GM21526 (cell line): Measurements from ENCODE around the gene TLR9.

Experiments
- ATAC-seq: cut with Tn5 transposase; IDR thresholded peaks from one replicate; pipeline ENCODE4 v1.9.1; 2021; ENCODE audit warnings: moderate library complexity; ENCODE audit not compliant: unreplicated experiment, low FRiP score

Gene TLR9

DNA sequence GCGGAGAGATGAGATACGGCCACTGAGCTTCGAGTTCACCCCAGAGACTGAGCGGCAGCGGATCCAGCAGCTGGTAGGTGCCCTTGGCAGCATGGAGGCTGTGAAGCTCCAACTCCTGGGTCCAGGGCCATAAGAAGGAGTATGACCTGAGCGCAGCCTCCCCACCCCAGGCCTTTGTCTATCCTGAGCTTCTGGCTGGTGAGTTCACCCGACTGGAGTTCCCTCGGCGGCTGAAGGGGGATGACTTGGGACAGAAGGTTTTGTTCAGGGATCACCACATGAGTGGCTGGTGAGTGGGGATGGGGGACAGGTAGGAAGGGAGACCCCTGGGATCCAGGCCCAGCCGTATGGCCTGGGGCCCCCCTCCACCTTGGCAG is 22.7 kb upstream of the TLR9 start:
- no peak for ATAC-seq

DNA sequence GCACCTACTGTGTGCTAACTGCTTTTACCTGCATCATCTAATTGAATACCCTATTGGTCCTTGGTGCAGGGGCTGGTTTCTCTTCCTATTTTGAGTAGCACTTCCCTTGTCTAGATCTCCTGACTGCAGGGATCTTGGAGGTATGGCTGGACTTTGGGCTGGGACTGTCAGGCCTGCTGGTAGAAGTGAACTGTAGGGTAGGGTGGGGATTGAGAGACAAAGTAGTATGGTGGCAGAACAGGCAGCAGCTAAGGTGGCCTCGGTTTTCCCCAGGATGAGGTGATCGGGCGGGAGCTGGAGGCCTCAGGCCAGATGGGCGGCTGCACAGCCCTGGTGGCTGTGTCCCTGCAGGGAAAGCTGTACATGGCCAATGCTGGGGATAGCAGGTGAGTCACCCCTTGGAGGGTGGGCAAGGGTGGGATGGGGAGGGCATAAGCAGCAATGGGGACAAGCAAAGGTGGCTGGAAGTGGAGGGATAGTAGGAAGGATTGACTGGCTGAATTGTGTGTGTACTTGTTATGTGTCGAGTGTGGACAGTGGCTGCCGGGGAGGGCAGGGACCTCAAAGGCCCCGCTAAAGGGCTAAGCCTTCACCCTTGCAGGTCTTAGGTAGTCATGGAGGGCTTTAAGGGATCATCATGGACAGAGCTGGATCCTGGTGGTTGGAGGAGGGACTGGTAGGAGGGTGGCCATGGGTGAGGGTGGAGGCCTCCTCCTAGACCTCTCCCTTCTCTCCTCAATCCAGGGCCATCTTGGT is 22.1 kb upstream of the TLR9 start:
- ATAC-seq, result no peak

DNA sequence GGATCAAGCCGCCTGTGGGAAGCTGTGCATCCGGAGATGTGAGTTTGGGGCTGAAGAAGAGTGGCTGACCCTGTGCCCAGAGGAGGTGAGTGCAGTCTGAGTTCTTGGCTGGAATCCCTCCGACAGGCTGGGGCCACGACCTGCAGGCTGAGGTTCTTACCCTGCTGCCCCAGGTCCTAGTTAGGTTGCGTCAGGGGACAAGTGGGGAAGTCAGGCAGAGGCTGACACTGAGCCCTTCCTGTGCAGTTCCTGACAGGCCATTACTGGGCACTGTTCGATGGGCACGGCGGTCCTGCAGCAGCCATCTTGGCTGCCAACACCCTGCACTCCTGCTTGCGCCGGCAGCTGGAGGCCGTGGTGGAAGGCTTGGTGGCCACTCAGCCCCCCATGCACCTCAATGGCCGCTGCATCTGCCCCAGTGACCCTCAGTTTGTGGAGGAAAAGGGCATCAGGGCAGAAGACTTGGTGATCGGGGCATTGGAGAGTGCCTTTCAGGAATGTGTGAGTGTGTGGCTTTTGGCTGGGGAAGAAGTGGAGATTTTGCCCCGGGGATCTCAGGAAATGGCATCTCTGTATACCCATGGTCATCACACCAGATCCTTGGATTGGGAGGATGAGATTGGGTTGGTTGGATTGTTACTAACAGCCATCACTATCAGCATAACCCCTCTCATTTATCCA is 21.4 kb upstream of the TLR9 start:
- ATAC-seq, result no peak

DNA sequence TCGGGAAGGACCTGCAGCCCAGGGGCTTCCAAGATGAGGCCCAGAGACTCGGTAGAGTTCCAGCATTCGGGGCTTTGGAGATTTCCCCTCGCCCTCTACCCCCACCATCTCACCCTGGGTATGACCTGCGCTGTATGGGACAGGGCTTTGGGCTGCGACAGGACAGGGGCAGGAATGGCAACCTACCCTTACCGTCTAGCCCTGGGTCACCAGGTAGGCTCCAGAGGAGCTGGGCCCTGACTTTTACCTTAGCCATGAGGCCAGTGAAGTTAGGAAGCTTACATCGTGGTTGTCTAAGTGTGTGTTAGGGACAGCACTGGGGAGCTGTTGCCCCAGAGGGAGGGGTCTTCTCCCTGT is 20.8 kb upstream of the TLR9 start:
- ATAC-seq, result no peak

DNA sequence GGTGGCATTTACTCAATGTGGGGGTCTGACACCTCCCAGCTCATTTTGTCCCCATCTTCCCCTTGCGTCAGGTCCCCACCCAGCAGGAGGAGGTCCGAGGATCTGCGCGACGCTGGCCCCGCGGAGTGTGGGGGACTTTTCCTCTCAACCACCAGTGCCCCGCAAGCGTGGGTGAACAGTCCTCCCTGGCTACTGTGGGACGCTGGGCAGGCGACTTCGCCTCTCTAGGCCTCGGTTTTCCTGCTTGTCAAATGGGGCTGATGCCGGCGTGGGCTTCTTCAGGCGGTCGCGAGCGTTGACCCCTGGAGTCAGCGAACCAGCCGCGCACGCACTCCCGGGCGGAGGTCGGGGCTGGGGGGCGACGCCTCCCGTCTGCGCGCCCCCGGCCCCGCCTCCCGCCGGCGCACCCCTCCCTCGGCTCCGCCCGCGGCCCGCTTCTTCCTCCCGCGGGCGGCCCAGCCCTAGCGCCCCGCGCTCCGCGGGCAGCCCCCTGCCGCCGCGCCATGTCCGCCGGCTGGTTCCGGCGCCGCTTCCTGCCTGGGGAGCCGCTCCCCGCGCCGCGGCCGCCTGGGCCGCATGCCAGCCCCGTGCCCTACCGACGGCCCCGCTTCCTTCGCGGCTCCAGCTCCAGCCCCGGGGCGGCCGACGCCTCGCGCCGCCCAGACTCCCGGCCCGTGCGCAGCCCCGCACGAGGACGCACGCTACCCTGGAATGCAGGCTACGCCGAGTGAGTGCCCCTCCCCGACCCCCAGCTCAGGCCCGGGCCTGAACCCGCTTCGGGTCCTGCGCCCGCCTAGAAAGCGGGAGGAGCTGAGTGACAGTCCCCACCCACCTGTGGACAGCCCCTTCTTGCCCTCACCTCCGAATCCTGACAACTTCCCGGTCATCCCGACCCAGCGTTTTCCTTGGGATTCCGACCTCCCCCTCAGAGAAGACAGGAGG is 20.1 kb upstream of the TLR9 start, which contains the start of gene PPM1M:
TSS of gene PPM1M (plus strand) at position 438 of the 942 bp plus-strand sequence. CDS start at position 504, 66 bp downstream.
- ATAC-seq, result no peak

DNA sequence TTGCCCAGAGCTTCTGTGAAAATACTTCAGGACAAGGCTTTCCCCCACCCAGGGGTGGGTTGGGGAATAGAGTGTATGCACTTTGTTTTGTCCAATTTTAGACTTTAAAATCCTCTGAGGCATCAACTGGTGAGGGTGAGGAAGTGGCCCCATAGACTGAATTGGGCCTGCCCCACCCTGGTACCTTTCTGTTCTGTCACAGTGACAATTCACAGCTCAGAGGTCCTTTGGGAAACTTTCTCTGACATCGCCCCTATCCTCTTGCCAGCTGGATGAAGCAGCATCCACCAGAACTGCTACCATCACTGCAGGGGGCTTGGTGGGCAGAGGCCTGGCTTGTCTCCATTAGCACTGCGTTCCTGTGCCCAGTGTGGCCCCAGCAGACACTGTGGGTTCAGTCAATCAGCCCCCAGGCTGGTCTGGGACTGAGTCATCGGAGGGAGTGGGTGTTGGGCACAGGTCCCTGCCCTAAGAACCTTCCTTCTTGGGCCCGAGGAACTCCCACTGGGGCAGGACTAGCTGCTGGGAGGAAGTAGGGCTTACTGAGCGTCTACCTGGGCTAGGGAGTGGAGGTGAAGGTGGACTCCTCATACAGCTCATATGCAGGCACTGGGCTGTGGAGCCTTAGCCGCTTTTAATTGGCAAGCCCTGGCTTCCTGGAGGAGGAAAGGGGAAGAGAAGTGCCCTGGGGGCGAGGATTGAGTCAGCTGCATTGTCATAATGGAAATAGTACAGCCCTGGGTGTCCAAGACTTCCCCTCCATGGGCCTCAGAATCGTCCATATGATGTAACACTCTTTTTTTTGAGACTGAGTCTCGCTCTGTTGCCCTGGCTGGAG is 18.6 kb upstream of the TLR9 start:
- no peak for ATAC-seq

DNA sequence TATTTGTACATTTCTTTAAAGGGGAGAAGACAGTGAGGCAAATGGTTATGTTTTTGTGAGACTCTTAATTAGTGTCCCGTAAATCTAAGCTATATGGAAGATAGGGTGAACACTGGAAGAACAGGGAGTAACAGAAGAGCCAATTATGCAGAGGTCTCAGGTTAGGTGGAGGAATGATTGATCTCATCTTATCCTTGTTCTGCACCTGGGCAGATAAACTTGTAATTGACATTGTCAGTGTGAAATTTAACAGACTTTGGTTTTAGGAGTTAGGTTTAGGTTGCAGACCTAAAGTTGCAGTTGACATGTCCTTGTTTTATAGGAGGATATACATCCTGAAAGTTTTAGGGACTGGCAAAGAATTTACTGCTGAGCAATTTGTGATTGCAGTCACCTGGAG is 16.6 kb upstream of the TLR9 start:
- no peak for ATAC-seq

DNA sequence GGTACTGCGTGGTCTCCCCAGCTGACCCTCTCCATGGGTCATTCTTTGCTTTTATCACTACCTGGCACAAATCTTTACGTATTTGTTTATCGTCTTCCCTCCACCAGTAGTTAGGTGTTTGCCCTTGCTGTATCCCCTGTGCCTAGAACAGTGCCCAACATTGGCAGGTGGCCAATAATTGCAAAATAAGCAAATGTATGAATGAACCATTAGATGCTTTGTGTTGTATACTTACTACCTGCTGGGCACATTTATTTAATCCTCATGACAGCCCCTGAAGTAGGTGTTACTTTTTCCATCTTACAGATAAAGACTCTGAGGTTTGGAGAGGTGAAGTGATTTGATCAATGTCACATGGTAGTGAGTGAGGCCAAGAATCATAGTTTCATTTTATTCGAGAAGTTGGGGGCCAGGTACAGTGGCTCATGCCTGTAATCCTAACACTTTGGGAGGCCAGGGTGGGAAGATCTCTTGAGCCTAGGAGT is 15.5 kb upstream of the TLR9 start:
- ATAC-seq, result no peak

DNA sequence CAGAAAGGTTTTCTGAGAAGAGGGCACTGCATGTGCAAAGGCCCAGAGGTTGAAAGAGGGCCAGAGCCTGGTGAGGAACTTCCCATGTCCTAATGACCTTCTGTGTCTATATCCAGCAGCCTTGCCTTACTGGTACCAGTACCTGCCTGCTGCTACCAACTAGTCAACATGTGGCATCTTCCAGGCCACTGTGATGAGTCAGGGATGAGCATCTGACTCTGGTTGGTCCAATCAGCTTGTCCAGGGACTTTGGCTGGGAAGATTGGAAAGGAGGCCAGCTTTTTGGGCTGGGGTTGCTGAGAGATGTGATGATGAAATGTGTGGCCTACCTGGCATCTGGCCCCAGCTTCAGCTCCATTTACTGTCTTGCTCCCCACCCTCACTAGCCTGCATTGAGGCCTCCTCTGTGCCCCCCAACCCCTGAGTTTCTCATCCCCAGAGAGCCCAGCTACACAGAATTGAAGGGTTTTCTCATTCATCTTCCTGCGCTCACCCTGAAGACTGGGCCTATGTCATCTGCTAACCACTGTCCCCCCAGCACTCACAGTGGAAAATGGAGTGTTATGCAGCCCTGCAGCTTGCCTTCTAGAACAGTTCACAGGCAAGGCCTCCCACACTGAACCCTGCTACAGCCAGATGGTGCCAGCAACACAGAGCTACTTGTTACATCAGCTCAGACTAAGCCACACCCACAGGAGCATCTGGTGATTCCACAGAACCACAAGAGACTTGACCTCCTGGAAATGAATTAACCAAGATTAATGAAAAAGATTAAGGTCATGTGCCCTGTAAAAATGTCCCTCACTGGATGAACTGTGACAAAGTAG is 14.8 kb upstream of the TLR9 start:
- ATAC-seq, result no peak

DNA sequence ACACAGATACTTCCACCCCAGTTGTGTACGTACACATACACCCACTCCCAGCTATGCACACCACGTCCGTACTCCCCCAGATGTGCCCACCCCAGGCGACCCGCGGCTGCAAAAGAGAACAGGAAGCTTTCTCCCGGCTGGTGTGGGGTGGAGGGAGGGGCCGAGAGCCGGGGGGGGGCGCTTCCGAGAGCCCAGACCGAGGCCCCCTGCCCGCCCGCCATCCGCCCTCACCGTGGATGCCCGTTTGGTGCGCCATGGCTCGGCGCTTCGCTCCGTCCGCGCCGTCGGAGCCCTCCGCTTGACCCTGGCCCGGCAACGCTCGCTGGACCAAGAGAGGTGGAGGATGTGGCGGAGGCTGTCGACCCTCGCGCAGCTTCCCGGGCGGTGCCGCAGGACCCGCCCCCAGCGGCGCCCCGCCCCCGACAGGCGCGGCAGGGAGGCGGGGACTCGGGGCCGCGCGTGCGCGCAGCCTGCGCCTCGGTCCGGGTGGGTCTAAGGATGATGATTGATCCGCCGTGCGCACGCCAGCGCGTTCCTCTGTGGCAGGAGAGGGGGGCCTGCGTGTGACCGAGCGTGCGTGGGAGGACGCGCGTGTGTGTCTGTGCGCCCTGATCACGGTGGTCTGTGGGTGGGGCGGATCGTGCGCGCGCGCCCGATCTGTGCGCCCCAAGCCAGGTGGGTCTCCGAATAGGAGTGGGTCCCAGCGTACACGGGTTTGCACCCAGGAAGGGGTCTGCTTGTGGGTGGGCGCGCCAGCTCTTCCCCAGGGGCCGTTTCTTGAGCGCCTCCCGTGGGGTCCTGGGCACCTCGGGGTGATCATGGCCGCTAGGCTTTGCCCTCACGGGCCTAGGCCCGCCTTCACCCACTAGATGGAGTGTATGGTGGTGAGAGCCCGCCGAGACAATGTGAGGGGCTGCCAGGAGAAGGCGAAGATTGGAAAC is 13.6 kb upstream of the TLR9 start, which contains the start of gene TWF2:
TSS of gene TWF2 (minus strand) at position 398 of the 941 bp plus-strand sequence. CDS start at position 256, 142 bp downstream.
- ATAC-seq, result peak; percentile 55

DNA sequence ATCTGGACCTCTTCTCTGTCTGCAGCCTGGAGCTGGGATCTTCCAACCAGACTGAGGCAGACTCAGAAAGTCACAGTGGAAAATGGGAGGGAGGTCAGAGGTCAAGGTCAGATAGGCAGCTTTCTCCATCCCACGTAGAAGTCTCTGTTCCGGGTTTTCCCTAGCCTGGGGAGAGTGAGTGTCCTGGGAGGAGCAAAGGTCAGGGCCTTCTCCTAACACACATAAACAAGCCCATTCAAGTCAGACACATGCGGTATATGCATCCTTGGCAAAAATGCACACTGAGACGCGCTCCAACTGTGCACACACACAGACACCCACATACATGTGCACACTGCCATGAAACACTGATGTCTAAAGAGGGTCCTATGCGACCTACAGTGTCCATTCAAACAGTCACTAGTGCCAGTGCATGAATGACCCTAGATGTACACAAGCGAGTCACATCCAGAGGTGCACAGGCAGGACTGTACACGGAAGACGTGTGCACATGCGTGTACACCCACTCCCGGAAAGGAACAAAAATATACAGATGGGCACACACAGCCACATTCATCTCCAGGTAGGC is 12.8 kb upstream of the TLR9 start:
- no peak for ATAC-seq

DNA sequence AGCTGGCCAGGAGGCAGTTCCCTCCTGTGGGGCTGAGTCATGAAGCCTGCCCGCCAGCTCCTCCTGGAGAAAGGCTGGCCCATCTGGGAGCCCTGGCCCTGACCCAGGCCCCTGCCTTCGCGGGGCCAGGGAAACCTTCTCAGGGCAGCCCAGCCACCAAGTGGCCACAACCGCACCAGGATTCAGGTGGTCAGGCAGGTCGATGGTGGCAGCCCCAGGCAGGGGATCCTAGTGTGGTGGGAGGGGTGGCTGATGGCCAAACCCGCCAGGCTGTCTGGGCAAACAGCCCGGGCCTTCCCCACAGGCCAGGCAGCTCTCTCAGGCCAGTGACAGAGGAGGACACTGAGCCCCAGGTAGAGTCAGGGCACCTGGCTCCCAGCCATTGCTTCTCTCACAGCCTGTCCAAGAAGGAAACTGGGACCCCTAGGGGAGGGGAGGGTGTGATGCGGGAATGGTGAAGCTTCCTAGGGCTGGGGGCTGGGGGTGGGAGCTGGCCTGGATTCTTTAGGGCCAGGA is 12.3 kb upstream of the TLR9 start:
- no peak for ATAC-seq

DNA sequence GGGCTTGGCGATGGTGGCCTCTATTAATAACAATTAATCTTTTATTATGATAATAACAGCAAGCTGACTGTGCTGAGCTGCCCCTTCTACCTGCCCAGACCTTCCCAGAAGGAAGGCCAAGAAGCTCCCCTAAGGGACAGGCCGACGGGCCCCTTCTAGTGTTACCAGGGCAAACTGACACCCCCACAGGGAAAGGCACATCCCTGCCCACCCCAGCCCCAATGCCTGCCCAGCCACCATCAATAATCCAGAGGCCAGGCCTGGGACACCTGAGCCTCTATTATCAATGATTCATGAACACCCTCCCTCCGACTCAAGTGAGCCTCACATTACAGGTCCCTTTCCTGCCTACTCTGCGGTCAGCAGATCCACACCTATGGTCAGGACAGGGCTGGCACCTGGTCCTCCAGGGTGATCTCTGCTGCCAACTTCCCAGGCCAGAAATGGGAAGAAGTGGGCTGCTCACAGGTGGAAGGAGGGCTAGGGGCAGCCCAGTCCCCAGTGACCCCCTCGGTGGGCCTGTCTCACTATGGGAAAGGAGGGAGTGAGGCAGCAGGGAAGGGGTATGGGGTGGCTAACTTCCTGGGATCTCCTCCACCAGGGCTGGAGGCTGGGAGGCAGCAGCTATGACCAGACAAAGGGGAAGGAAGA is 11.7 kb upstream of the TLR9 start:
- no peak for ATAC-seq

DNA sequence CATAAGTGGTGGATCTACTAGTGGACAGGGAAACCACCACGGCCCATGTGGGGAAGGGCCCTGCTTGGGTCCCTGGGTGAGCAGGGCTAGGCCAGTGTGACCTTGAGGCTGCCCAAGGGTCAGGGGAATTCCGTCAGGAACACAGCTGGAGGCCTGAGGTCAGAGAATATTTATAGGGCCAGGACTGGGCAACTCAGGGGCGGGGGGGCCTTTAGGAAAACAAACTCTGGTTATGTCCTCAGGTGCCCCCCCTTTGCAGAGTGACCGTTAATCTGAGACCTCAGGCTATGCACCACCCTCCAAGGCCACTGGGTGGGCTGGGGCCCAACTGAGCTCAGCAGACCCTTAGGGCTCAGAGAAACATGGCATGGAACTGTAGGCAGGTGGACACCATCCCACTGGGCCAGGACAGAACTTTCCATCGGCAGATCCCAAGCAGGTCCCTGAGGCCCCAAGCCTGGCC is 11.0 kb upstream of the TLR9 start:
- no peak for ATAC-seq

DNA sequence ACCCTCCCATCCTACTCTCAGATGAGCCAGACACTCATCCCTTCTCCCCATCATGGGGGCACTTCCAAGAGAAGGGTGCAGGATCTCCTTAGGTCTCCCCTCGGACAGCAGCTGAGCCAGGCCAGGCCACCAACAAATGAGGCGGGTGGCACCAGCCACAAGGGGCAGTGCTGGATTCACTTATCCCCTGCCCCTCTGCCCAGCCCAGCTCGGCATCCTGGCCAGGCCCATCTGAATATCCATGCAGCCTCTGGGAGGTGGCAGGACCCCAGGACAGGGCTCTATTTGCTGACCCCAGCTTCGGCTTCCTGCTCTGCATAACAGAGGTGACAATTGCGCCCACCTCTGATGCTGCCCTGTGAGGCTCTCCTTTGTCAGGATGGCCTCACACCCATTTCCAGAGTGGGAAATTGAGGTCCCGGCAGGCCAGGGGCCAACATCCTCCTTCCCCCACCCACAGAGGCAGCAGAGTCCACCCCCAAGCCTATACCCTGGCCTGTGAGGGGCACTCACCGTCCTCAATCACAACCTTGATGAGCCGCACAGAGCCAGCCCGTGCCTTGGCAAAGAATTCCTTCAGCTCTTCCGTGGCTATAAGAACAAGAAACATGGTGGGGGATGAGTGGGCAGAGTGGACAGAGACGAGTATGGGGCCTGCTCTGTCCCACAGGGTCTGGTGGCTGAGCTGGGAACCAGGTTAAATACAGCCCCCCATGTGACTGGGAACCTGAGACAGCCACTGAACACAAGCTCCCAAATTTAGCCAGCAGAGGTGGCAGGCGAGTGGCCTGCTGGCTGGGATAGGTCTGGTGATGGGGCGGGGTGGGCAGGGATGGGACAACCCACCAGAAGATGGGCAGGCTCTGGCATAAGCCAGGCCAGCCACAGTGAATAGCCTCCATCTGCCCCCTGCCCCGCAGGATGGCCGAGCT is 9.3 kb upstream of the TLR9 start:
- no peak for ATAC-seq

DNA sequence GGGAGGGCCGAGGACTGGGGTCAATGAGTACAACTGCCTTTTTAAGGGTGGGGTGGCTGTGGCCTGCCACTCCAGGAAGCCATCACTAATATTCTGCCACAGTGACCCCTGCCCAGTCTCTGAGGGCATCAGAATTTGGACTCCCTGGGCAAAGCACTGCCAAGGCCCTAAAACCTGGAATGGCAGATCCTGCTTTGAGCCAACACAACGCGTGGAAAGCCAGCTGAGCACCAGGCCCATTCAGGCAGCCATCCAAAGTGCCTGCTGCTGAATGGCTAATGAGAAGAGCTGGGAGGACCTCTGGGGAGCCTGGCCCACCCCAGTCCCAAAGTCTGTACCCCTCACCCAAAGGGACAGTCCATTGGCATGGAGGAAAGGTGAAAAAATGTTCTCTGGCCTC is 8.5 kb upstream of the TLR9 start:
- ATAC-seq, result no peak
